ENCODE data around the gene HES5.

- TF ChIP-seq SUZ12 (IDR thresholded peaks at IDR 0.05; ENCODE audit: extremely low read depth, insufficient read depth, insufficient read length) (no peak), ZNF274 (IDR thresholded peaks at IDR 0.05; ENCODE audit: low read depth, low read length) (no peak)
Observed at GRCh38 chr1:2548068-2548589, 18.1 kb upstream of the HES5 start.

Data from NT2/D1 (cell line).